DMS153 treated with DMSO at 0.1 percent for 48 hours (cell line): ENCODE measurements around the gene OTOP3.
A peak's percentile ranks its signal among the peaks of the same experiment; 100 is the strongest.
"Not testable (repeated sequence)": the region's sequence is repeated elsewhere in the genome, so short reads cannot be mapped to it uniquely, and the experiment has no call there.

Experiments
- DNase-seq: peaks from one replicate; lab custom pipeline; 2025; ENCODE audit not compliant: unreplicated experiment; lab: John Stamatoyannopoulos, UW

OTOP3 gene

GRCh38 chr17:74959826-74960515 lies 24.3 kb downstream of the OTOP3 start:
- no peak for DNase-seq

- DNase-seq, result no peak
These were observed 25.1 kb downstream of the OTOP3 start for GRCh38 chr17:74960570-74961342.

DNA sequence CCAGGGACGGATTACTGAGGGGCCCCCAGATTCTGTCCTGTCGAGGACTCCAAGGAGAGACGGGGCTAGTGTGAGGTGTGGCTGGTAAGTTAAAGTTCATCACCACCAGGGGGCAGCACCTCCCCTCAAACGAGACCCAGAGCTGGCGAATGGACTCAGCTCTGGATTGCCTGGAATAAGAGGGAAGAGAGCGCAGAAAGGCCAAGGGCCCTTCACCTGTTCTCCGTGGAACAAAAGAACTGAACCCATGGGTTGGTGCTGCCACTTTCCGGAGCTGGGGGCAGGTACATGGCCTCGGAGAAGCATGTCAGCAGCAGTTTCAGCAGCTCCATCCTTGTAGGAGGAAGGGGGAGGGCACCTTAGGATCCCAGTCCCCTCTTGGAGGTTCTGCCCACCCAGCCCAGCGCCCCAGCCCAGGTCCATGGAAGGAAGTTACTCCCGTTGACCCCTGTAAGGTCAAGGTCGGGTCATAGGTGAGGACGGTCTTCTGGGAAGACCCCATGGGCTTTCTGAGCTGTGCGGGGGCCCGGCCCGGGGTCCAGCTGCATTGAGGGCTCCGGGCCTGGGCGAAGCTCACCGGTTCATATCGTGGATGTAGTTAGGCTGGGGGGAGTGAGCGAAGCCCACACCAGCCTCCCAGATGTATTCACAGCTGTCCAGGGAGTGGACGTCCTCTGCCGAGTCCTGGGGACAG lies 26.1 kb downstream of the OTOP3 start:
- peak; percentile 55 for DNase-seq

- DNase-seq, result no peak
These were observed 27.1 kb downstream of the OTOP3 start for GRCh38 chr17:74962622-74963394.

DNA sequence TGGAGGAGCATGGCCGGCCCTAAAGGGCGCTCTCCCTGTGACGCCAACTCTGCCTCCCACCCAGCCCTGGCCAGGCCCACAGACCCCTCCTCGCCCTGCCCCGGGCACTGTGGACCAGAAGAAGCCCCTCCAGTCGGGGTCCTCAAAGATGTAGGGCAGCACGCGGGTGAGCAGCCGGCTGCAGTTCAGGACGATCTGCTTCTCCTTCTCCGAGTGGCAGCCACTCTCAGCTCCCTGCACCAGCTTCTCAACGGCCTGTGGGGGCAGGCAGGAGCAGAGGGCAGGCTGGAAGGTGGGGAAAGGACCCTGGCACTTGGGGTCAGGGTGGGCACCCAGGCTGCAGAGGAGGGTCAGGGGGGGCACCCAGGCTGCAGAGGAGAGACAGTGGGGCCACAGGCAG lies 28.0 kb downstream of the OTOP3 start:
- no peak for DNase-seq

DNA sequence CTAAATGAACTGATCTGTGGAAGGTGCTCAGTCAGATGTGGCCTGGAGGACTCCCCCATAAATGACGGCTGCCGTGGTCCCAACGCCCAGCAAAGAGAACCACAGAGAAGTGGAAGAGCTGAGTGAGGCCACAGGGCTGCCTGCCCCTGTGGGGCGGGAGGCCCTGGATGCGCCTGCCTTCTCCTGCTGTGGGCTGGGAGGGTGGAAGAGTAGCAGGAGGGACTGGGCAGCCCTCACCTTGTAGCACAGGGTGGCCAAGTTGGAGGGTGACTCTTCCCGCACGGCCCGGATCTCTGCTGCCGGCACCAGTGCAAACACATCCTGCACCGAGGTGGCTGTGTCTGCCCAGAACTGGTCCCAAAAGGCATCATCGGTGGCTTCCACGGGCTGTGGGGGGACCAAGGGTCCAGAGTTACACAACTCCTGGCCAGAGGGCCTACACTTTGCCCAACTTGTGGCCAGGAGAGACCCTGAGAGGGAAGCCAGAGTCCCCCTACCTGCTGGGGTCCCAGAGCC lies 28.6 kb downstream of the OTOP3 start:
- DNase-seq, result no peak

- no peak for DNase-seq
These were observed 29.4 kb downstream of the OTOP3 start for GRCh38 chr17:74964988-74965622.

GRCh38 chr17:74968361-74968780 lies 32.7 kb downstream of the OTOP3 start:
- DNase-seq, result no peak

DNA sequence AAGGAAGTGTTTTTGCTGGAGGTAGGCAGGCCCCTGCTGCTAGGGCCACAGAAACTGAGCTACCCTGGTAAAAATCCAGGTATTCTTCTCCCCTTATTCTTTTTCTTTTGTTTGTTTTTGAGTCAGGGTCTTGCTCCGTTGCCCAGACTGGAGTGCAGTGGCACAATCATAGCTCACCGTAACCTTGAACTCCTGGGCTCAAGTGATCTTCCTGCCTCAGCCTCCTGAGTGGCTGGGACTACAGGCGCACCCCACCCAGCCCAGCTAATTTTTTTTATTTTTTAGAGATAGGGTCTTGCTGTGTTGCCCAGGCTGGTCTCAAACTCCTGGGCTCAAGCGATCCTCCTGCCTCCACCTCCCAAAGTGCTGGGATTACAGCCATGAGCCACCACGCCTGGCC lies 33.8 kb downstream of the OTOP3 start:
- not testable (repeated sequence) for DNase-seq

DNA sequence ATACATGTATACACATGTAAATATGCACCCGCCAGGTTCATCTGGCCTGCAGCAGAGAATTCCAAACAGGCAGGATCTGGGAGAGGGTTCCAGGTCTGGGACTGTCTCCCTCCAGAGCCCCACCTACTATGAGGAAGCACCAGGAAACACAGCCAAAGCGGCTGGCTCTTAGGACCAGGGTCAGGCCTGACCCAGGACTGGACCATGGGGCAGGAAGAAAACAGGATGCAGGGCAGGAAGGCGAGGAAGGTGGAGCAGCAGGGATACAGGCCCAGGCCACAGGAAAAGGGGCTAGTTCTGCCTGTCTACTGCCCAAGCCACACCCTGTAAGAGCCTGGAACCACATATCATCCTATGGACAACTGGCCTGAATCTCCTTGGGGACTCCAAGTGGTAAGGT lies 34.7 kb downstream of the OTOP3 start:
- DNase-seq, result no peak

GRCh38 chr17:74971069-74971841 lies 35.6 kb downstream of the OTOP3 start:
- DNase-seq, result no peak

DNA sequence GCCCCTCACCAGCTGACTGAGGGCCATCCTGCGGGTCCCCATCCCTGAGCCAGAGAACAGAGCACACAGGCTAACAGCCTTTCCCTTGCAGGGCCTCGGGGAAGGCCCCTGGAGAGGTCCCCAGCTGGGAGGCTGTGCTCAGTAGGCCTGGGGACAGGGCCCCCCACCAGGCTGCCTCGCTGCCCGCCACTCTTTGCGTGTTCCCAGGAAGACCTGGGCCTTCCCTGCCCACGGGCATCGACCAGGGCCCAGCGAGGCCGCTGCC lies 36.1 kb downstream of the OTOP3 start:
- DNase-seq, result no peak

DNA sequence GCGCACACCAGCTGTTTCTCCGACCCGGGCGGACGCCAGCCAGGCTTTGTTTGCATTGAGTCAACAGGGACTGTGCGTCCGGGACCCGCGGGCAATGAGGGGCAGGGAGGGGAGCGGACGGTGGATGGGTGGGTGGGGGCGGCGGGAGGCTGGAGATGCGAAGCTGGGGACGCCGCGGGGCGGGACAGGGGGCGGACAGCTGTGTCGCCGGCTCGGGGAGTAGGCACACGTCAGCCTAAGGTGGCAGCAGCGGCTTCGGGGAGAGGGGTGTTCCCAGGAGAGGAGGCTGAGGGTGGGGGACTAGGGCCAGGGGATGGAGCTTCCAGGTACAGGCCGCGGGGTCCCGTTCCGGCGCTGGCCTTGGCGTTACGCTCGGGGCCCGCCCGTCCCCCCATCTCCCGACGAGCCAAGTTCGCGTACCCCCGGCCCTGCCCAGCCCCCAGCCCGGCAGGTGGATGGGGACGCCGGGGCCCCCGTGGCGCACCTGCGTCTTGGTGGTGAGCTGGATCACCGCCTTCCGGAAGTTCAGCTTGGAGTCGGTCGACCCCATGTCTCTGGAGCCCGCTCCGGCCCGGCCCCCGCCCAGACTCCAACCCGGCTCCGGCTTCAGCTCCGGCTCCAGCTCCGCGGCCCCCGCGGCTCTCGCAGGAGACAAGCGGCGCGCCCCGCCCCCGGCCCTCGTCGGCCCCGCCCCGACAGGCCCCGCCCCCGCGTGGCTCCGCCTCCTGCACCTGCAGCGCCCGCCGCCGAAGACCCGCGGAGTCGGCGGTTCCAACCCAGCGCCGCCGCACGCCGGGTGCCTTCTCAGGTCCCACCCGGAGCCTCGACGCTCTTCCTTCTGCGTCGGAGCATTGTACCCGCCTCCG lies 36.6 kb downstream of the OTOP3 start, which contains the start of gene HID1:
HID1 (minus strand) TSS at position 653 of the 866 bp plus-strand sequence; CDS start at position 550, 103 bp downstream.
- peak; percentile 34 for DNase-seq

DNA sequence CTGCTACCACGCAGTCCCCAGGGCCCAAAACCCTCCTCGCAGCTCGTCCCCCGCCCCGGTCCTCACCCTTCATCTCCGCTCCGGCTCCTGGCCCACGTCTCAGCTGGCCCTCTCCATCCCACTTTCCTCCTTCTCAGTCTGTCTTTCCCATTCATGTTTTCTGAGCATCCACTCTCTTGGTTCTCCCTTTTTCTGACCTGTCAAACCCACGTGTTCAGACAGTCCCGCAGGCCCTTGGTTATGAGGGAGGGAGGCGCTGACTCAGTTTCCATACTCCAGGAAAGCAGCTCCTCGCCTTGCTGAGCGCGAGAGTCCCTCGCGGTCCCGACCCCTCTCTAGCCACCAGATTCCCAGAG lies 37.3 kb downstream of the OTOP3 start:
- no peak for DNase-seq

DNA sequence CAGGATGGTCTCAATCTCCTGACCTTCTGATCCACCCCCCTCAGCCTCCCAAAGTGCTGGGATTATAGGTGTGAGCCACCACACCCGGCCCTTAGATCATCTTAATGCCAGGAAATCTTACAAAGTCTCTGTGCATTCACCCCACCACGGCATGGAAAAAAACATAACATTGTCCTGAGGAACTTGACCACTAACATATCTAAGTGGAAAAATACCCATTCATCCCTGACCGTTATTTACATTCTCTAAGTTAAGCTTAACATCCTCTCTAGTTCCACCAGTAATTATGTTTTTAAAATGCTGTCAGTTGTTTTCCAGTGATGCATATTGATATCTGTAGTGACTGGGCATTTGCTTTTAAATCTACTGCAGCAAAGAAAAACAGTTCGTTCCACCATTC lies 40.2 kb downstream of the OTOP3 start:
- DNase-seq, result no peak

GRCh38 chr17:74977802-74978201 lies 42.1 kb downstream of the OTOP3 start:
- no peak for DNase-seq

DNA sequence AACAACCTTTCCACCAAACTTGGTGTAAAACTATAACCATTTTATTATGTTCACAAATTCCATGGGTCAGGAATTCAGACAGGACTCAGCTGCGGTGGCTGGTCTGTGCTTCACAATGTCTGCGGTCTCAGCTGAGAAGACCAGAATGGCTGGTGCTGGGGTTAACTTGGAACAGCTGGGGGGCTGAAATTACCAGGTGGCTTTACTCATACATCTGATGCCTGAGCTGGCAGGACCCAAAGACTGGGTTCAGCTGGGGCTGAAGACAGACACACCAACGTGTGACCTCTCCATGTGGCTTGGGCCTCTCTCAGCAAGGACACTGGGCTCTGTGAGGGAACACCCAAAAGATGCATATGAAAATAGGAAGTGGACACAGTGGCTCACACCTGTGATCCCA lies 42.5 kb downstream of the OTOP3 start:
- no peak for DNase-seq

DNA sequence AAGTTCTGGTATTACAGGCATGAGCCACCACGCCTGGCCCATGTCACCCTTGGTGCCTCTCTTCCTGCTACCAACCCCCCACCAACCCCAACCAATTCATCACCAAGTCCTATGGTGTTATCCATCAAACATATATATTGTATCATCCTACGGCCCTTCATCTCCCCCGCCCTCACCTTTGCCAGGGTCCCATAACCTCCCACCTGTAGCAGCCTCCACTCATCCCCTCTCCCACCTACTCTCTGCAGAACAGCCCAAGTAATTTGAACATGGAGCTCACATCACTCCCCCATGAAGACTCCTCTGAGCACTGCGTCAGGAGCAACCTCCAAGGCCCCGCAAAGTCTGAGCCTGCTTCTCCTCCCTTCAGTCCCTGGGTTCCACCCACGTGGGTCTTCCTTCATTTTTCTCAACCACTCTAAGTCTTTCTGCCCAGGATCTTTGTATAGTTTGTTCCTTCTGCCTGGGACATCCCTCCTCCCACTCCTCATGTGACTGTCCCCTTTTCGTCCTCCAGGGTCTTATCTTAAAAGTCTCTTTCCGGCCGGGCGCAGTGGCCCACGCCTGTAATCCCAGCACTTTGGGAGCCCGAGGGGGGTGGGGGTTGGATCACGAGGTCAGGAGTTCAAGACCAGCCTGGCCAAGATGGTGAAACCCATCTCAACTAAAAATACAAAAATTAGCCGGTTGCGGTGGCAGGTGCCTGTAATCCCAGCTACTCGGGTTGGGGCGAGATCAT lies 43.9 kb downstream of the OTOP3 start:
- no peak for DNase-seq
